ENCODE results near the gene SEPHS1. TPM values are rescaled to one million over a fixed set of nuclear protein-coding genes. Genes with fewer than 3 reads are reported as not detected.

SEPHS1 gene
- total RNA-seq, 1 donor from 2014 or later = 52.9 TPM

- H3K9me3 Mint-ChIP-seq (ENCODE audit: low read depth) = no peaks in the 10 kb centered on the region
- no peak for DNase-seq (ENCODE audit: low spot score)
- H3K4me3 Mint-ChIP-seq (ENCODE audit: unreplicated experiment) = no peak overlapping the region
- H3K36me3 Mint-ChIP-seq (ENCODE audit: low read depth) = no peaks in the 10 kb centered on the region
- no peak overlapping the region for H3K27ac Mint-ChIP-seq (ENCODE audit: unreplicated experiment)
- no peak for TF ChIP-seq CTCF (IDR thresholded peaks at IDR 0.05)
- H3K4me1 Mint-ChIP-seq (ENCODE audit: low read depth) = no peaks in the 10 kb centered on the region
- peaks cover 36% of the 10 kb centered on the region for H3K27me3 Mint-ChIP-seq (ENCODE audit: low read depth)
Observed at GRCh38 chr10:13392701-13393100, 44.6 kb upstream of the SEPHS1 start.

- no peak for DNase-seq (ENCODE audit: low spot score)
Observed at GRCh38 chr10:13390604-13391522, 42.8 kb upstream of the SEPHS1 start.

GRCh38 chr10:13388478-13389230, 40.6 kb upstream of the SEPHS1 start:
- Mint-ChIP-seq H3K27me3 (ENCODE audit: low read depth) (peaks cover 43% of the 10 kb centered on the region), H3K36me3 (ENCODE audit: low read depth) (no peaks in the 10 kb centered on the region), H3K27ac (ENCODE audit: unreplicated experiment) (no peak overlapping the region), H3K4me1 (ENCODE audit: low read depth) (no peaks in the 10 kb centered on the region), H3K9me3 (ENCODE audit: low read depth) (no peaks in the 10 kb centered on the region), H3K4me3 (ENCODE audit: unreplicated experiment) (no peak overlapping the region)
- DNase-seq (ENCODE audit: low spot score) = no peak
- no peak for TF ChIP-seq CTCF (IDR thresholded peaks at IDR 0.05)

More at GRCh38 chr10:13390604-13391522, 42.8 kb upstream of the SEPHS1 start:
- H3K27me3 Mint-ChIP-seq (ENCODE audit: low read depth) = peaks cover 37% of the 10 kb centered on the region
- no peaks in the 10 kb centered on the region for H3K9me3 Mint-ChIP-seq (ENCODE audit: low read depth)
- no peak overlapping the region for H3K4me3 Mint-ChIP-seq (ENCODE audit: unreplicated experiment)
- H3K27ac Mint-ChIP-seq (ENCODE audit: unreplicated experiment) = no peak overlapping the region
- H3K4me1 Mint-ChIP-seq (ENCODE audit: low read depth) = no peaks in the 10 kb centered on the region
- TF ChIP-seq CTCF (IDR thresholded peaks at IDR 0.05) = no peak
- H3K36me3 Mint-ChIP-seq (ENCODE audit: low read depth) = no peaks in the 10 kb centered on the region

- TF ChIP-seq CTCF (IDR thresholded peaks at IDR 0.05) = no peak
- Mint-ChIP-seq H3K36me3 (ENCODE audit: low read depth) (peaks cover 2% of the 10 kb centered on the region), H3K27me3 (ENCODE audit: low read depth) (peaks cover 49% of the 10 kb centered on the region), H3K9me3 (ENCODE audit: low read depth) (no peaks in the 10 kb centered on the region), H3K27ac (ENCODE audit: unreplicated experiment) (no peak overlapping the region), H3K4me3 (ENCODE audit: unreplicated experiment) (no peak overlapping the region), H3K4me1 (ENCODE audit: low read depth) (peaks cover 10% of the 10 kb centered on the region)
- DNase-seq (ENCODE audit: low spot score) = no peak
Observed at GRCh38 chr10:13386021-13386420, 37.9 kb upstream of the SEPHS1 start.

GRCh38 chr10:13383399-13383761, 35.3 kb upstream of the SEPHS1 start:
- no peak for DNase-seq (ENCODE audit: low spot score)
- Mint-ChIP-seq H3K9me3 (ENCODE audit: low read depth) (no peaks in the 10 kb centered on the region), H3K36me3 (ENCODE audit: low read depth) (peaks cover 2% of the 10 kb centered on the region), H3K27ac (ENCODE audit: unreplicated experiment) (no peak overlapping the region), H3K4me3 (ENCODE audit: unreplicated experiment) (peak overlapping the region; percentile 68), H3K4me1 (ENCODE audit: low read depth) (peaks cover 10% of the 10 kb centered on the region), H3K27me3 (ENCODE audit: low read depth) (peaks cover 48% of the 10 kb centered on the region)
- no peak for TF ChIP-seq CTCF (IDR thresholded peaks at IDR 0.05)
